Natural killer cell (primary cell): ENCODE results near the gene KCNK1. TPM values are rescaled to one million over a fixed set of nuclear protein-coding genes. Genes with fewer than 3 reads are reported as not detected.
"Not testable (repeated sequence)": the region's sequence is repeated elsewhere in the genome, so short reads cannot be mapped to it uniquely, and the experiment has no call there.

Source experiments
- ATAC-seq, 3 donors: fragments of 150-1000 bp in 2 of 3; fragments of 200-7000 bp in 1 of 3; cut with Tn5 transposase; 1 replicate in 1 of 3; 2 replicates in 2 of 3; pipeline ENCODE4 v1.10.0; 2021; ENCODE audit warnings: mild to moderate bottlenecking in 2 of 3, moderate library complexity in 2 of 3
- DNase-seq, 2 donors: peaks; one replicate each; pipeline versions ENCODE4 v3.0.0 to v3.0.0-alpha.2; 2013 to 2021; ENCODE audit warnings: mixed read lengths in 1 of 2
- H3K27ac ChIP-seq: one replicate; pipeline ENCODE4 v1.5.1; 2013; ENCODE audit warnings: mild to moderate bottlenecking, low read length
- H3K27me3 ChIP-seq: one replicate; pipeline ENCODE4 v1.6.1; 2013; ENCODE audit warnings: low read length; ENCODE audit not compliant: control insufficient read depth, insufficient read depth
- H3K36me3 ChIP-seq: one replicate; pipeline ENCODE4 v1.6.1; 2013; ENCODE audit warnings: low read length; ENCODE audit not compliant: control insufficient read depth, insufficient read depth
- H3K4me1 ChIP-seq: one replicate; pipeline ENCODE4 v1.6.1; 2013; ENCODE audit warnings: low read length; ENCODE audit not compliant: control insufficient read depth, insufficient read depth
- H3K4me3 ChIP-seq: one replicate; pipeline ENCODE4 v1.5.1; 2013; ENCODE audit warnings: low read length
- H3K9me3 ChIP-seq: one replicate; pipeline ENCODE4 v1.6.1; 2013; ENCODE audit warnings: low read length; ENCODE audit not compliant: control insufficient read depth, insufficient read depth
- H3K27ac Mint-ChIP-seq, 2 donors: one replicate each; pipeline ENCODE4 v1.8.0; 2022; ENCODE audit warnings: mild to moderate bottlenecking in 2 of 2, mixed read lengths in 2 of 2, moderate library complexity in 1 of 2
- H3K27me3 Mint-ChIP-seq, 2 donors: one replicate each; pipeline ENCODE4 v1.8.0; 2022; ENCODE audit warnings: low read depth in 2 of 2, mixed read lengths in 2 of 2
- H3K36me3 Mint-ChIP-seq: one replicate; pipeline ENCODE4 v1.8.0; 2022; ENCODE audit warnings: mixed read lengths
- H3K4me1 Mint-ChIP-seq, 2 donors: one replicate each; pipeline ENCODE4 v1.8.0; 2022; ENCODE audit warnings: mixed read lengths in 2 of 2
- H3K4me3 Mint-ChIP-seq: one replicate; pipeline ENCODE4 v1.8.0; 2022; ENCODE audit warnings: mild to moderate bottlenecking, moderate library complexity, mixed read lengths
- H3K9me3 Mint-ChIP-seq, 2 donors: one replicate each; pipeline ENCODE4 v1.8.0; 2022; ENCODE audit warnings: mixed read lengths in 2 of 2
- WGBS: methylation state at CpG from one replicate; pipeline ENCODE4 v1.1.7; 2013; ENCODE audit warnings: missing lambda C conversion rate; ENCODE audit not compliant: insufficient coverage; 5-methylcytosine and 5-hydroxymethylcytosine counted together
- intact Hi-C: fragments of 100-400 bp; cut with micrococcal nuclease; formaldehyde crosslinking; loops from one replicate; pipeline ENCODE4 v1.14.2; 2022
- total RNA-seq, 4 donors: library from RNA; stranded (reverse); fragments of 120-200 nt in 1 of 4; gene quantifications; one replicate each; pipeline versions ENCODE4 v1.2.3 to v1.2.4, GENCODE V29; 2013 to 2022
- TF ChIP-seq, protein P1 (sequence below): fragments of 200-600 bp; IDR thresholded peaks from one replicate; pipeline ENCODE4 v1.8.0; 2022; ENCODE audit warnings: antibody characterized with exemption

The KCNK1 gene
- total RNA-seq, 3 donors from 2014 or later (not counting 1 experiment from before 2014, with no cell fraction given), result 0.16 TPM; not detected in 2

DNA sequence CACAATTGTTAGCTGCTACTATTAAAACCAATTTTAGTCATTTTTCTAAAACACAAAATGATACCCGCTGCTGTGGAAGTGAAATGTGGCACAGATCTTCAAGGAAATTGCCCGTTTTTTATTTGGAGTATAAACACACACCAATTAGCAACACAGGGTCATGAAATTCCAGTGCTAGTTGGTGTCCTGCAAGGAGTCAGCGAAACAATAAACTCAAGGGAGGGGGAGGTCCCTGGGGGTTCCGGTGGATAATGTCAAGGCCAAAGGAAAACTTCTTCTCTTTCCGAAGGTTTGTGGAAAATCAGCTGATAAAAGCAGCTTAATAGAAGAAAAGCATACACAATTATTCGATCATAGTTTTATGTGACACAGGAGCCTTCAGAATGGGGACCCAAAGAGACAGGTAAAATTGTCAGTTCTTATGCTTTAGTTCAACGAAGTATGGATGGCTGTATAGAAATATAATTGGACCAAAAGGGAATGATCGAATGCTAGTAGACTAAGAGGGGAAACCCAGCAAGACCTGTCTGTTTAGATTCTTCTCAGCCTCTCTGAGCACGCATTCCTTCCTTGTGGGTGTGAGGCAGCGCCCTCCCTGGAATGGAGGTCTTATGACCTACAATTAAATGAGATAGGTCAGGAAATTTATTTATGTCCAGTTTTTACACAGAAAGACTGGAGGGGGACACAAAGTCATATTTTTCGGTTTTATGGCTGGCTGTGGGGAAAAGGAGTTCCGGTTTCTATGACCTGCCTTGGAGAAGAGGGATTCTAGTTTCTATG is 65.9 kb downstream of the KCNK1 start:
- H3K4me3 Mint-ChIP-seq, result no peak overlapping the region
- Histone ChIP-seq H3K9me3 (no peaks in the 10 kb centered on the region), H3K4me1 (no peaks in the 10 kb centered on the region), H3K36me3 (no peaks in the 10 kb centered on the region), H3K4me3 (no peak overlapping the region), H3K27me3 (no peaks in the 10 kb centered on the region), H3K27ac (no peak overlapping the region)
- no peaks in the 10 kb centered on the region for H3K27me3 Mint-ChIP-seq
- intact Hi-C loops, result no loop called here
- no peaks in the 10 kb centered on the region for H3K36me3 Mint-ChIP-seq
- DNase-seq (no peak), ATAC-seq (no peak)
- H3K27ac Mint-ChIP-seq, result no peak overlapping the region
- TF ChIP-seq, protein P1, sequence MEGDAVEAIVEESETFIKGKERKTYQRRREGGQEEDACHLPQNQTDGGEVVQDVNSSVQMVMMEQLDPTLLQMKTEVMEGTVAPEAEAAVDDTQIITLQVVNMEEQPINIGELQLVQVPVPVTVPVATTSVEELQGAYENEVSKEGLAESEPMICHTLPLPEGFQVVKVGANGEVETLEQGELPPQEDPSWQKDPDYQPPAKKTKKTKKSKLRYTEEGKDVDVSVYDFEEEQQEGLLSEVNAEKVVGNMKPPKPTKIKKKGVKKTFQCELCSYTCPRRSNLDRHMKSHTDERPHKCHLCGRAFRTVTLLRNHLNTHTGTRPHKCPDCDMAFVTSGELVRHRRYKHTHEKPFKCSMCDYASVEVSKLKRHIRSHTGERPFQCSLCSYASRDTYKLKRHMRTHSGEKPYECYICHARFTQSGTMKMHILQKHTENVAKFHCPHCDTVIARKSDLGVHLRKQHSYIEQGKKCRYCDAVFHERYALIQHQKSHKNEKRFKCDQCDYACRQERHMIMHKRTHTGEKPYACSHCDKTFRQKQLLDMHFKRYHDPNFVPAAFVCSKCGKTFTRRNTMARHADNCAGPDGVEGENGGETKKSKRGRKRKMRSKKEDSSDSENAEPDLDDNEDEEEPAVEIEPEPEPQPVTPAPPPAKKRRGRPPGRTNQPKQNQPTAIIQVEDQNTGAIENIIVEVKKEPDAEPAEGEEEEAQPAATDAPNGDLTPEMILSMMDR, result no peak
- H3K4me1 Mint-ChIP-seq, result no peaks in the 10 kb centered on the region
- H3K9me3 Mint-ChIP-seq, result peaks cover 0 to 3% of the 10 kb centered on the region in 2 donors
- WGBS, result 80% methylated on average over 12 of the region's 12 CpGs

DNA sequence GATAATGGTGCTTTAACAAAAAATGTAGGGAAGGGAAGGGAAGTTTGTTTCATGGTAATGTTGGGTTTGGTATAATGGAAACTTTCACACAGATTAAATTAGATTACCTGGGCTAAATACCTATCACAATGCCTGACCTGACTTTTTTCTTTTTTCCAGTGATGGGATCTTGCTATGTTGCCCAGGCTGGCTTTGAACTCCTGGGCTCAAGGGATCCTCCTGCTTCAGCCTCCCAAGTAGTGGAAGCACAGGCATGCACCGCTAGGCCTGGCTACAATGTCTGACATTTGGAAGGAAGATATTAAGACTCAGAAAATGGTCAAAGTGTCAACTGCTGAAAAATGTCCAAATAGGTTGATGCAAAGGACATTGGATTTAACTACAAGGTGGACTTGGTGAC is 67.4 kb downstream of the KCNK1 start:
- WGBS, result 94% methylated on average over 1 of the region's 1 CpG
- intact Hi-C loops, result no loop called here
- TF ChIP-seq, protein P1, result no peak
- ATAC-seq, result no peak
- H3K36me3 ChIP-seq, result no peaks in the 10 kb centered on the region
- H3K9me3 Mint-ChIP-seq, result peaks cover 0 to 3% of the 10 kb centered on the region in 2 donors
- no peak overlapping the region for H3K27ac ChIP-seq
- no peaks in the 10 kb centered on the region for H3K4me1 ChIP-seq
- no peaks in the 10 kb centered on the region for H3K27me3 Mint-ChIP-seq
- no peaks in the 10 kb centered on the region for H3K36me3 Mint-ChIP-seq
- no peak for DNase-seq
- no peak overlapping the region for H3K4me3 ChIP-seq
- no peaks in the 10 kb centered on the region for H3K27me3 ChIP-seq
- H3K9me3 ChIP-seq, result no peaks in the 10 kb centered on the region
- H3K4me3 Mint-ChIP-seq, result no peak overlapping the region
- H3K4me1 Mint-ChIP-seq, result no peaks in the 10 kb centered on the region
- no peak overlapping the region for H3K27ac Mint-ChIP-seq

DNA sequence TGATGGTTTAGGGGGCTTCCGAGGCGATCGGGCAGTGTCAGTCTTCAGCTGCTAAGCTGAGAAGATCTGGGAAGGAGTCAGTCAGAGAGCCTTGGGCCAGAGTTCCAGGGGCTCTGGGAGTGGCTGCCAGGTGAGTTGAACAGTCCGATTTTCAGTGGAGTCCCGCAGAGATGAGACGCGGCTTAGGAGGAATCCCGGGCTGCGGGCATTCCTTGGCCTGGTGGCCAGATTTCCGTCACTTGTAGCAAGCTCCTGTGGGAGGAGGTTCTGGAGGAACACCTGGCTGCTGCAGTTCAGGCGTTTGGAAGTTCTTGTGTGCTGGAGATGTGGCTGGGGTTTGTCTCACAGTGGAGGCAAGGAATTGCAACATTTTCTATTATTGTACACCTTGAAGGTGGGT is 72.7 kb downstream of the KCNK1 start:
- H3K27me3 Mint-ChIP-seq, H3K36me3 ChIP-seq, intact Hi-C loops, H3K9me3 ChIP-seq, H3K36me3 Mint-ChIP-seq, H3K27ac ChIP-seq, H3K27ac Mint-ChIP-seq, H3K4me3 ChIP-seq, H3K4me3 Mint-ChIP-seq, DNase-seq, H3K4me1 Mint-ChIP-seq, H3K9me3 Mint-ChIP-seq, ATAC-seq, H3K4me1 ChIP-seq, H3K27me3 ChIP-seq: not testable (repeated sequence)
- WGBS, result 97% methylated on average over 7 of the region's 11 CpGs

DNA sequence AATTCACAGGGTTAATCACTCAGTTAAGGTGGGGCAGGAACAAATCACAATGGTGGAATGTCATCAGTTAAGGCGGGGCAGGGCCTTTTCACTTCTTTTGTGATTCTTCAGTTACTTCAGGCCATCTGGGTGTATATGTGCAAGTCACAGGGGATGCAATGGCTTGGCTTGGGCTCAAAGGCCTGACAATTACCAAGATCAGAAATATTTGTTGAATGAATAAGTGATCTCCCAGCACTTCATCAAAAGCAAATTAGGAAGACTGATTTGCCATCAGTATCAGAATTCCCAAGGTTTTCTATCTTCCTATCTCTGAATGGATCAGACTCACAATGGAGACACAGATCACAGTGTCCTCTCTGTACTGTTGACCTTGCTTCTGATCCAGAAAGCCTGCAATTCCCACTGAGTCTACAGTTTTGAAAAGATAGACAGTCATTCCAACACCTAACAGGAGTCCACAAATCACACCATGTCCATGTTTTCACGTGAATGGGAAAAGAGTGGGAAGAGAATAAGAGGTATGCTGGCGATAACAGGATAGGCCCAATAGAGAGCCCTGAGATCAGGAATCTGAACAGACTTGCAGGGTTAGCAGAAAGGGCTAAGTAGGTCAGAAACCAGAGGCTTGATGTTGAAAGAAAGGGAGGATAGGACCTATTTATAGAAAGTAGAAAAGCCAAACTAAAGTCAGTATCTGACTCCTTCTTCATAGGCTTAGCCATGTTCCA is 75.3 kb downstream of the KCNK1 start:
- DNase-seq (no peak), ATAC-seq (no peak)
- Mint-ChIP-seq H3K27me3 (no peaks in the 10 kb centered on the region), H3K36me3 (no peaks in the 10 kb centered on the region), H3K9me3 (peaks cover 0 to 5% of the 10 kb centered on the region in 2 donors), H3K4me1 (no peaks in the 10 kb centered on the region), H3K27ac (no peak overlapping the region), H3K4me3 (no peak overlapping the region)
- Histone ChIP-seq H3K4me1 (no peaks in the 10 kb centered on the region), H3K36me3 (no peaks in the 10 kb centered on the region), H3K9me3 (no peaks in the 10 kb centered on the region), H3K27me3 (no peaks in the 10 kb centered on the region), H3K27ac (no peak overlapping the region), H3K4me3 (no peak overlapping the region)
- 90% methylated on average over 3 of the region's 3 CpGs for WGBS
- TF ChIP-seq, protein P1, result no peak
- intact Hi-C loops, result no loop called here
